GM23248 (cell line): ENCODE data around the gene HBP1.

Source experiments
- EZH2 ChIP-seq: fragments of 200-600 bp; sonication (generic); IDR thresholded peaks from 2 replicates; pipeline ENCODE4 v1.6.1; 2018; ENCODE audit warnings: antibody characterized with exemption, mild to moderate bottlenecking; ENCODE audit not compliant: insufficient read depth, poor library complexity, severe bottlenecking
- EZH2phosphoT487 ChIP-seq: fragments of 200-600 bp; sonication (generic); IDR thresholded peaks from 2 replicates; pipeline ENCODE4 v1.6.1; 2018; ENCODE audit warnings: antibody characterized with exemption, moderate library complexity, mild to moderate bottlenecking, low read depth; ENCODE audit not compliant: insufficient read depth

- TF ChIP-seq EZH2 (no peak), EZH2phosphoT487 (no peak)
Measured at GRCh38 chr7:107119376-107120105, 49.3 kb upstream of the HBP1 start.
